ENCODE data around the gene ACACB. TPM values are rescaled to one million over a fixed set of nuclear protein-coding genes. Genes with fewer than 3 reads are reported as not detected.

The ACACB gene
- total and polyA plus RNA-seq, 4 experiments from 2014 or later, result 0.83 to 47.1 (median 24.4) TPM

DNA sequence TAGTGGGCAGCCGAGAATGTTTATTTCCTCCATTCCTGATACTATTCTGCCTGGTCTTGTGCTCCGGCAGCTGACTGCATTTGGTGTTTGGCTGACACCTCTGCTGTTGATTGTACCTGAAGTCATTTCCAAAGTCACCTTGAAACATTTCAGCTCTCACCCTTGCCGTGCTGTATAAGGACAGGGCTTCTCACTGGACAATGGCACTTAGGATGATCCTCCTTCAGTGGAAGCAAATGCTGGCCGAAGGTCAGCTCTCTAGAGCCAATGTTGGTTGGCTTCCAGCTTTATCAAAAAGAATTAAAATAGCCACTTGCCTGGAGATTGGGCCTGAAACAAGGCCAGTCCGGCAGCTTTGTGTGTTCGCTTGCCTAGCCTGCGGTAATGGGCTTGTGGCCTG lies 44.0 kb downstream of the ACACB start:
- no peak overlapping the region for H3K4me3 ChIP-seq (ENCODE audit: low read length in 2 of 2)
- no peak overlapping the region for H3K27ac ChIP-seq (ENCODE audit: low read depth, low read length)
- no peaks in the 10 kb centered on the region for H3K36me3 ChIP-seq (ENCODE audit: insufficient read depth, low read length)
- intact Hi-C loops (cut with micrococcal nuclease), result no loop called here
- peaks cover 3% of the 10 kb centered on the region for H3K4me1 ChIP-seq (ENCODE audit: insufficient read depth, low read length)
- Mint-ChIP-seq H3K36me3 (peaks cover 0 to 2% of the 10 kb centered on the region in 2 donors), H3K27me3 (no peaks in the 10 kb centered on the region), H3K4me1 (peaks cover 5 to 12% (median 6%) of the 10 kb centered on the region in 4 donors), H3K4me3 (no peak overlapping the region), H3K27ac (no peak overlapping the region), H3K9me3 (no peaks in the 10 kb centered on the region)
- ChIA-PET CTCF (ENCODE audit: partially characterized antibody) (no interaction called here), POLR2A (ENCODE audit: partially characterized antibody) (no interaction called here)
- no peak for DNase-seq
- H3K27me3 ChIP-seq (ENCODE audit: insufficient read depth, low read length), result no peaks in the 10 kb centered on the region
- H3K9me3 ChIP-seq (ENCODE audit: control insufficient read depth in 1 of 2, low read length in 2 of 2), result no peaks in the 10 kb centered on the region

DNA sequence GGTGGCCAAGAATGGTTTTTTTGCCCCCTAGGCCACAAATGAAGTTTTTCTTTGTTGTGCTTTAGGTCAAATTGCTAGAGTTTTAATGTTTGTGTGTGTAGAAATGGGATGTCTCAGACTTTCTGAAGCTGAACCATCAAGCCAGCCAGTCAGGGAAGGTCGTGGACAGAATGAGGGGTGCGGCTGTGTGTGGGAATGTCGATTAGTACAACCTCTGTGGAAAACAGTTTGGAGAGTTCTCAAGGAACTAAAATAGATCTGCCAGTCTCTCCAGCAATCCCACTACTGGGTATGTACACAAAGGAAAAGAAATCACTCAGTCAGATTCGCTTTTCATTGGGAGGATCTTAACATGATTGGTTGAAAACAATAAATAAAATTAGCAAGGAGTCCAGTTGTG lies 44.5 kb downstream of the ACACB start:
- intact Hi-C loops (cut with micrococcal nuclease), result no loop called here
- Mint-ChIP-seq H3K27me3 (no peaks in the 10 kb centered on the region), H3K4me1 (peaks cover 1 to 8% (median 5%) of the 10 kb centered on the region in 4 donors), H3K9me3 (no peaks in the 10 kb centered on the region), H3K36me3 (peaks cover 0 to 2% of the 10 kb centered on the region in 2 donors), H3K27ac (no peak overlapping the region), H3K4me3 (no peak overlapping the region)
- no peak overlapping the region for H3K27ac ChIP-seq (ENCODE audit: low read depth, low read length)
- ChIA-PET CTCF (ENCODE audit: partially characterized antibody) (no interaction called here), POLR2A (ENCODE audit: partially characterized antibody) (no interaction called here)
- H3K27me3 ChIP-seq (ENCODE audit: insufficient read depth, low read length), result no peaks in the 10 kb centered on the region
- no peak for DNase-seq
- H3K36me3 ChIP-seq (ENCODE audit: insufficient read depth, low read length), result no peaks in the 10 kb centered on the region
- H3K9me3 ChIP-seq (ENCODE audit: control insufficient read depth in 1 of 2, low read length in 2 of 2), result no peaks in the 10 kb centered on the region
- H3K4me1 ChIP-seq (ENCODE audit: insufficient read depth, low read length), result no peaks in the 10 kb centered on the region
- no peak overlapping the region for H3K4me3 ChIP-seq (ENCODE audit: low read length in 2 of 2)

DNA sequence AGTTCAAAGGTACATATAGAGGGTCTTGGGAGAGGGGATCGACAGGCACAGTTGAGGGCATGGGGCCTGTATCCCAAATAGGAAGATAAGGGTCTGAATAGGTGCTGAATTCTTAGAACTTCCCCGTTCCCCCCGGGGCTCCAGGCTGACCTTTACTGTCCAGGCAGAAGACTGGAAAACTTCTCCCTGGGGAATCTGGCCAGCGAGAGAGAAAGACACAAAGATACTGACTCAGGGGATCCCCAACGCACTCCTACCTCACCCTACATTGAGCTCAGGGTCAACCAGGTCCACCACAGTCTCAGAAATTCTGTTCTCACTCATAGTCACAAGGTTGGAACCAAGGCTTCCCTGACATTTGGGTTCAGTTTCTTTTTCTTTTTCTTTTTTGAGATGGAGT lies 46.2 kb downstream of the ACACB start:
- no peak overlapping the region for H3K4me3 ChIP-seq (ENCODE audit: low read length in 2 of 2)
- POLR2A ChIA-PET (ENCODE audit: partially characterized antibody), result interaction anchor here (1.1 kb wide), 1 partner anchor 17 kb away, joined by 3 read pairs; no protein-coding TSS in a partner anchor

DNA sequence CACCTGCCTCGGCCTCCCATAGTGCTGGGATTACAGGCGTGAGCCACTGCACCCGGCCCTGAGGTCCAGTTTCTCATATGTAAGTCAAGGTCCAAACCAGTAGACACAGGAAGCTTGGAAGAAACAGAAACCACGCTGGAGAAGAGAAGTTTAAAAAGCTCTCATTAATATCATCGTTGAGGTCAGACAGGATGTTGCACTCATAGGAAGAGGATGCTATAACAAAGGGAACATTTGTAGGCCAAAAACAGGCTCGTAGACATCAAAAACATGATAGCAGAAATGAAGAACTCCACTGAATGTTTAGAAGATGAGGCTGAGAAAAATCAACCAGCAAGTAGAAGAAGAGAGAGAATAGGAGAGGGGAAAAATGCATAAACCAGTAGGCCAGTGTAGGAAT lies 46.8 kb downstream of the ACACB start:
- Histone ChIP-seq H3K4me1 (ENCODE audit: insufficient read depth, low read length) (no peaks in the 10 kb centered on the region), H3K36me3 (ENCODE audit: insufficient read depth, low read length) (no peaks in the 10 kb centered on the region), H3K27me3 (ENCODE audit: insufficient read depth, low read length) (no peaks in the 10 kb centered on the region), H3K9me3 (ENCODE audit: control insufficient read depth in 1 of 2, low read length in 2 of 2) (no peaks in the 10 kb centered on the region), H3K4me3 (ENCODE audit: low read length in 2 of 2) (no peak overlapping the region), H3K27ac (ENCODE audit: low read depth, low read length) (no peak overlapping the region)
- Mint-ChIP-seq H3K9me3 (no peaks in the 10 kb centered on the region), H3K36me3 (peaks cover 7 to 11% of the 10 kb centered on the region in 2 donors), H3K4me3 (no peak overlapping the region), H3K27me3 (no peaks in the 10 kb centered on the region), H3K4me1 (peaks cover 0 to 4% (median 4%) of the 10 kb centered on the region in 4 donors), H3K27ac (peak overlapping the region in 1 of 7 donors; percentile 14)
- ChIA-PET CTCF (ENCODE audit: partially characterized antibody) (no interaction called here), POLR2A (ENCODE audit: partially characterized antibody) (interaction anchor here (1.1 kb wide), 1 partner anchor 18 kb away, joined by 3 read pairs; no protein-coding TSS in a partner anchor)
- intact Hi-C loops (cut with micrococcal nuclease), result no loop called here
- no peak for DNase-seq

More for the DNA sequence above, 46.2 kb downstream of the ACACB start:
- H3K36me3 ChIP-seq (ENCODE audit: insufficient read depth, low read length), result no peaks in the 10 kb centered on the region
- DNase-seq, result no peak
- no peaks in the 10 kb centered on the region for H3K27me3 ChIP-seq (ENCODE audit: insufficient read depth, low read length)
- no peak overlapping the region for H3K27ac ChIP-seq (ENCODE audit: low read depth, low read length)
- no peak overlapping the region for H3K4me3 Mint-ChIP-seq
- H3K27me3 Mint-ChIP-seq, result no peaks in the 10 kb centered on the region
- CTCF ChIA-PET (ENCODE audit: partially characterized antibody), result interaction anchor here (1.1 to 1.2 kb wide), 2 partner anchors 50 to 76 kb away, joined by 3 read pairs; no protein-coding TSS in a partner anchor
- peaks cover 0 to 6% (median 5%) of the 10 kb centered on the region in 4 donors for H3K4me1 Mint-ChIP-seq
- H3K36me3 Mint-ChIP-seq, result peaks cover under 1 to 5% of the 10 kb centered on the region in 2 donors
- no peaks in the 10 kb centered on the region for H3K4me1 ChIP-seq (ENCODE audit: insufficient read depth, low read length)
- intact Hi-C loops (cut with micrococcal nuclease), result no loop called here
- no peaks in the 10 kb centered on the region for H3K9me3 ChIP-seq (ENCODE audit: control insufficient read depth in 1 of 2, low read length in 2 of 2)
- H3K9me3 Mint-ChIP-seq, result no peaks in the 10 kb centered on the region
- no peak overlapping the region for H3K27ac Mint-ChIP-seq

DNA sequence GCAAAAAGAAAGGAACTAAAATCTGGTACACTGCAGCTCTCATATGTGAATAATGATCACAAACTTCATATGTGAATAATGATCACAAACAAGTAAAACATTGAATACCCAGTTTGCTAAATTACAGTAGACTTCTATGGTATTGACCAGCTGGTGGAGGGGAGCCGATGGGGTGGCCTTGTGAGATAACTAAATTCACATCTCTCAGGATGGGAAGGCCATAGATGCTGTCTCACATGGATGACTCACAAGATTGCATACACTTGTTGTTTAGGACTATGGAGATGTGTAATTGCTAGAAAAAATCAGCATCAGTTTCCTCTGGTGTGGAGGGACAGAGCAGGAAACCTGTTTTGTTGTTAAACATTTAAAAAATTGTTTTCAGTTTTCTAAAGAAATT lies 49.2 kb downstream of the ACACB start:
- Histone ChIP-seq H3K9me3 (ENCODE audit: control insufficient read depth in 1 of 2, low read length in 2 of 2) (no peaks in the 10 kb centered on the region), H3K4me3 (ENCODE audit: low read length in 2 of 2) (no peak overlapping the region), H3K36me3 (ENCODE audit: insufficient read depth, low read length) (no peaks in the 10 kb centered on the region), H3K27ac (ENCODE audit: low read depth, low read length) (no peak overlapping the region), H3K27me3 (ENCODE audit: insufficient read depth, low read length) (no peaks in the 10 kb centered on the region), H3K4me1 (ENCODE audit: insufficient read depth, low read length) (no peaks in the 10 kb centered on the region)
- ChIA-PET POLR2A (ENCODE audit: partially characterized antibody) (no interaction called here), CTCF (ENCODE audit: partially characterized antibody) (no interaction called here)
- no peak for DNase-seq
- peak overlapping the region in 2 of 7 donors; percentile 7 to 55 for H3K27ac Mint-ChIP-seq
- H3K4me1 Mint-ChIP-seq, result peaks cover 0 to 4% (median 4%) of the 10 kb centered on the region in 4 donors
- intact Hi-C loops (cut with micrococcal nuclease), result no loop called here
- H3K9me3 Mint-ChIP-seq, result peaks cover 0 to 1% (median 0%) of the 10 kb centered on the region in 8 donors
- peaks cover 22 to 27% of the 10 kb centered on the region in 2 donors for H3K36me3 Mint-ChIP-seq
- no peak overlapping the region for H3K4me3 Mint-ChIP-seq
- no peaks in the 10 kb centered on the region for H3K27me3 Mint-ChIP-seq

DNA sequence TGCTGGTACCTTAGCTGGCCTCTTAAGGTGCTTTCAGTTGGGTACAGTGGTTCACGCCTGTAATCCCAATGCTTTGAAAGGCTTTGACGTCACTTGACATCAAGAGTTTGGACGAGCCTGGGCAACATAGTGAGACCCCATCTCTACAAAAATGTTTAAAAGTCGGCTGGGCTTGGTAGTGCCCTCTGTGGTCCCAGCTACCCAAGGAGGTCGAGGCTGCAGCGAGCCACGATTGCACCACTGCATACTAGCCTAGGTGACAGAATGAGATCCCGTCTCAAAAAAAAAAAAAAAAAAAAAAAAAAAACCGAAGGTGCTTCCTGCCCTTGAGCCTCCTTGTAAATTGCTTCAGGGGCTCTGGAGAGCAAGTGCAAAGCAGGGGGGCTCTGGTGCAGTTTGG lies 50.0 kb downstream of the ACACB start:
- DNase-seq, result no peak
- H3K36me3 Mint-ChIP-seq, result peaks cover 23 to 28% of the 10 kb centered on the region in 2 donors
- no peaks in the 10 kb centered on the region for H3K9me3 ChIP-seq (ENCODE audit: control insufficient read depth in 1 of 2, low read length in 2 of 2)
- H3K27ac Mint-ChIP-seq, result no peak overlapping the region
- no peaks in the 10 kb centered on the region for H3K4me1 ChIP-seq (ENCODE audit: insufficient read depth, low read length)
- ChIA-PET CTCF (ENCODE audit: partially characterized antibody) (no interaction called here), POLR2A (ENCODE audit: partially characterized antibody) (no interaction called here)
- no peaks in the 10 kb centered on the region for H3K27me3 ChIP-seq (ENCODE audit: insufficient read depth, low read length)
- intact Hi-C loops (cut with micrococcal nuclease), result no loop called here
- H3K27ac ChIP-seq (ENCODE audit: low read depth, low read length), result no peak overlapping the region
- peaks cover 0 to 4% (median 4%) of the 10 kb centered on the region in 4 donors for H3K4me1 Mint-ChIP-seq
- peaks cover 0 to 1% (median 0%) of the 10 kb centered on the region in 8 donors for H3K9me3 Mint-ChIP-seq
- H3K36me3 ChIP-seq (ENCODE audit: insufficient read depth, low read length), result no peaks in the 10 kb centered on the region
- no peaks in the 10 kb centered on the region for H3K27me3 Mint-ChIP-seq
- no peak overlapping the region for H3K4me3 Mint-ChIP-seq
- H3K4me3 ChIP-seq (ENCODE audit: low read length in 2 of 2), result no peak overlapping the region

DNA sequence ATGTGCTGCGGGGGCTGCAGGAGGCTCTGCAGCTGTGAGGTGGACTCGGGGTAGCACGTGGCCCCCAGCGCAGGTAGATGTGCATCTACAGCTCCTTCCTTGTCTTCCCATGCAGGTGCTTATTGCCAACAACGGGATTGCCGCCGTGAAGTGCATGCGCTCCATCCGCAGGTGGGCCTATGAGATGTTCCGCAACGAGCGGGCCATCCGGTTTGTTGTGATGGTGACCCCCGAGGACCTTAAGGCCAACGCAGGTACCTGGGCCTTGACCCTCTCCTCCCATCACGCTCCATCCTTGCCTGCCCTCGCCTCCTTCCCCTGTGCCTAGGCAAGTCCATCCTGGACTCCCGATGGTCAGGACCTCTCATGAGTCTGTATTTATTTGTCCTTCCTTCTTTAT lies 51.4 kb downstream of the ACACB start:
- H3K36me3 Mint-ChIP-seq, result peaks cover 35 to 39% of the 10 kb centered on the region in 2 donors
- H3K27me3 Mint-ChIP-seq, result no peaks in the 10 kb centered on the region
- H3K27ac Mint-ChIP-seq, result no peak overlapping the region
- H3K27me3 ChIP-seq (ENCODE audit: insufficient read depth, low read length), result no peaks in the 10 kb centered on the region
- POLR2A ChIA-PET (ENCODE audit: partially characterized antibody), result interaction anchor here (0.6 kb wide), 1 partner anchor 310 kb away, joined by 3 read pairs; the partner anchor contains the start of gene UBE3B
- no peak overlapping the region for H3K4me3 Mint-ChIP-seq
- peaks cover 0 to 6% (median under 1%) of the 10 kb centered on the region in 8 donors for H3K9me3 Mint-ChIP-seq
- intact Hi-C loops (cut with micrococcal nuclease), result no loop called here
- H3K36me3 ChIP-seq (ENCODE audit: insufficient read depth, low read length), result no peaks in the 10 kb centered on the region
- no peak overlapping the region for H3K4me3 ChIP-seq (ENCODE audit: low read length in 2 of 2)
- no peak for DNase-seq
- no peaks in the 10 kb centered on the region for H3K4me1 ChIP-seq (ENCODE audit: insufficient read depth, low read length)
- H3K9me3 ChIP-seq (ENCODE audit: control insufficient read depth in 1 of 2, low read length in 2 of 2), result no peaks in the 10 kb centered on the region
- no peak overlapping the region for H3K27ac ChIP-seq (ENCODE audit: low read depth, low read length)
- H3K4me1 Mint-ChIP-seq, result peaks cover 0 to 4% (median 4%) of the 10 kb centered on the region in 4 donors
- CTCF ChIA-PET (ENCODE audit: partially characterized antibody), result no interaction called here
